GM23248 (cell line): ENCODE results near the gene SLC39A3.

Experiments
- EZH2 ChIP-seq: fragments of 200-600 bp; sonication (generic); IDR thresholded peaks from 2 replicates; pipeline ENCODE4 v1.6.1; 2018; ENCODE audit warnings: antibody characterized with exemption, mild to moderate bottlenecking; ENCODE audit not compliant: insufficient read depth, poor library complexity, severe bottlenecking
- EZH2phosphoT487 ChIP-seq: fragments of 200-600 bp; sonication (generic); IDR thresholded peaks from 2 replicates; pipeline ENCODE4 v1.6.1; 2018; ENCODE audit warnings: antibody characterized with exemption, moderate library complexity, mild to moderate bottlenecking, low read depth; ENCODE audit not compliant: insufficient read depth

- TF ChIP-seq EZH2, result no peak
- no peak for TF ChIP-seq EZH2phosphoT487
Measured at GRCh38 chr19:2770055-2771013, 30.5 kb upstream of the SLC39A3 start.
